Activated T-cell treated with anti-CD3 and anti-CD28 coated beads, Interleukin-2, amount 50 U/mL, for 72 hours (primary cell): ENCODE data around the gene CDC14C. TPM values are rescaled to one million over a fixed set of nuclear protein-coding genes. Genes with fewer than 3 reads are reported as not detected.

Experiments used
- ATAC-seq, 2 donors: fragments of 150-1000 bp; cut with Tn5 transposase; replicated peaks in 1 of 2; 2 replicates each; pipeline ENCODE4 v1.10.0; 2021; ENCODE audit warnings: moderate library complexity in 2 of 2, mild to moderate bottlenecking in 1 of 2
- DNase-seq, 2 donors: peaks; one replicate each; pipeline ENCODE4 v3.0.0; 2021 to 2022; ENCODE audit warnings: mixed read lengths in 1 of 2
- H3K27ac Mint-ChIP-seq: one replicate; pipeline ENCODE4 v1.8.0; 2022; ENCODE audit warnings: mild to moderate bottlenecking, moderate library complexity, mixed read lengths
- H3K27me3 Mint-ChIP-seq: one replicate; pipeline ENCODE4 v1.8.0; 2022; ENCODE audit warnings: low read depth, mixed read lengths
- H3K36me3 Mint-ChIP-seq, 2 donors: one replicate each; pipeline ENCODE4 v1.8.0; 2022; ENCODE audit warnings: mixed read lengths in 2 of 2, mild to moderate bottlenecking in 1 of 2; ENCODE audit not compliant: insufficient read depth in 2 of 2
- H3K4me1 Mint-ChIP-seq: one replicate; pipeline ENCODE4 v1.8.0; 2022; ENCODE audit warnings: low read depth, mixed read lengths
- H3K4me3 Mint-ChIP-seq, 2 donors: one replicate each; pipeline ENCODE4 v1.8.0; 2022; ENCODE audit warnings: mild to moderate bottlenecking in 2 of 2, mixed read lengths in 2 of 2, moderate library complexity in 2 of 2
- H3K9me3 Mint-ChIP-seq, 2 donors: one replicate each; pipeline ENCODE4 v1.8.0; 2022; ENCODE audit warnings: mixed read lengths in 2 of 2
- total RNA-seq, 2 donors: library from RNA; stranded (reverse); gene quantifications; one replicate each; pipeline ENCODE4 v1.2.3, GENCODE V29; 2022

CDC14C gene
- total RNA-seq, 2 donors from 2014 or later = not detected

GRCh38 chr7:48933549-48934085 lies 9.3 kb downstream of the CDC14C start:
- no peaks in the 10 kb centered on the region for H3K27me3 Mint-ChIP-seq
- no peak for ATAC-seq
- no peaks in the 10 kb centered on the region for H3K36me3 Mint-ChIP-seq
- no peak for DNase-seq
- H3K4me1 Mint-ChIP-seq = no peaks in the 10 kb centered on the region
- no peak overlapping the region for H3K27ac Mint-ChIP-seq
- no peak overlapping the region for H3K4me3 Mint-ChIP-seq
- peaks cover 2 to 5% of the 10 kb centered on the region in 2 donors for H3K9me3 Mint-ChIP-seq

- peaks cover 2 to 7% of the 10 kb centered on the region in 2 donors for H3K9me3 Mint-ChIP-seq
- no peak overlapping the region for H3K27ac Mint-ChIP-seq
- H3K27me3 Mint-ChIP-seq = no peaks in the 10 kb centered on the region
- no peak for DNase-seq
- H3K36me3 Mint-ChIP-seq = no peaks in the 10 kb centered on the region
- no peak for ATAC-seq
- no peak overlapping the region for H3K4me3 Mint-ChIP-seq
- H3K4me1 Mint-ChIP-seq = no peaks in the 10 kb centered on the region
Measured at GRCh38 chr7:48938539-48939295, 14.4 kb downstream of the CDC14C start.

GRCh38 chr7:48943279-48943990 lies 19.1 kb downstream of the CDC14C start:
- Mint-ChIP-seq H3K4me3 (no peak overlapping the region), H3K36me3 (no peaks in the 10 kb centered on the region), H3K4me1 (no peaks in the 10 kb centered on the region), H3K27me3 (no peaks in the 10 kb centered on the region), H3K9me3 (peaks cover 0 to 3% of the 10 kb centered on the region in 2 donors), H3K27ac (no peak overlapping the region)
- ATAC-seq = no peak
- DNase-seq = no peak

DNA sequence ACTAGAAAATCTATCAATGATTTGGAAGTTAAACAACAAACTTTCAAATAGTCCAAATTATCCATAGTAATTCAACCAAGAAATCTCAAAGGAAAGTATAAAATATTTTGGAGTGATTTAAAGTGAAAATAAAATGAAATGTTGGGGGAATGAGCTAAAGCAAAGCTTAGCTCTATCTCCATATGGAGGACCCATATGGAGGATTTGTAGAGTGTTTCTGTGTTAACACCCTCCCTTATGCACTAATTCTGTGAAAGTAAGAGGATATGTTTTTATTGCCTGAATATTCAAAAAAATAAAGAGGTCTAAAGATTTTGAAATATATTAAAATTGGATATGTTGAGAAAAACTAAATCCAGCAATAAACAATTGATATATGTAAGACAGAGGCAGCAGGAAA lies 31.6 kb downstream of the CDC14C start:
- Mint-ChIP-seq H3K27me3 (no peaks in the 10 kb centered on the region), H3K27ac (no peak overlapping the region), H3K4me1 (no peaks in the 10 kb centered on the region), H3K9me3 (peaks cover 5 to 9% of the 10 kb centered on the region in 2 donors), H3K4me3 (no peak overlapping the region), H3K36me3 (no peaks in the 10 kb centered on the region)
- ATAC-seq (no peak), DNase-seq (no peak)

GRCh38 chr7:48959676-48960075 lies 35.3 kb downstream of the CDC14C start:
- H3K4me3 Mint-ChIP-seq = no peak overlapping the region
- DNase-seq (no peak), ATAC-seq (no peak)
- H3K27me3 Mint-ChIP-seq = no peaks in the 10 kb centered on the region
- H3K27ac Mint-ChIP-seq = no peak overlapping the region
- no peaks in the 10 kb centered on the region for H3K4me1 Mint-ChIP-seq
- H3K36me3 Mint-ChIP-seq = no peaks in the 10 kb centered on the region
- peaks cover 4 to 7% of the 10 kb centered on the region in 2 donors for H3K9me3 Mint-ChIP-seq

GRCh38 chr7:48962821-48963505 lies 38.6 kb downstream of the CDC14C start:
- H3K4me1 Mint-ChIP-seq = no peaks in the 10 kb centered on the region
- H3K36me3 Mint-ChIP-seq = no peaks in the 10 kb centered on the region
- H3K4me3 Mint-ChIP-seq = no peak overlapping the region
- ATAC-seq (no peak), DNase-seq (no peak)
- no peaks in the 10 kb centered on the region for H3K27me3 Mint-ChIP-seq
- peaks cover 0 to 7% of the 10 kb centered on the region in 2 donors for H3K9me3 Mint-ChIP-seq
- H3K27ac Mint-ChIP-seq = no peak overlapping the region

DNA sequence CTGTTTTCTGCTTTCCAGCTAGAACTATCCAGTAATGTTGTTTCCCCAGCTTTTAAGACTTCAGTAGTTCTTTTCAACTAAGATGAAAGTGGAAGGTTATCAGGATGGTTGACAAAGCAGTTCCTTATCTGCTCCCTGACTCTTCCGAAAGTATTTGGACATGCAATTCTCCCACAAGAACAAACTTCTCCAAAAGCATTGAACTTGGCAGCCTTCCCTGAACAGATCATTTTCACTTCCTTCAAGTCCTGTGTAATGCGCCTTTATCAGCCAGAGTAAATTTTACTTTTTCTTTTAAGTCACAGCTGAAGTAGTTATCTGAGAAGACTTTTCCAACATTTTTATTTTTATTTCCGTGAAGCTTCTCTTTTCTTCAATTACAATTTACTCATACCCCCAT lies 39.7 kb downstream of the CDC14C start:
- Mint-ChIP-seq H3K4me3 (no peak overlapping the region), H3K9me3 (peaks cover 0 to 7% of the 10 kb centered on the region in 2 donors), H3K27me3 (no peaks in the 10 kb centered on the region), H3K36me3 (no peaks in the 10 kb centered on the region), H3K4me1 (no peaks in the 10 kb centered on the region), H3K27ac (no peak overlapping the region)
- ATAC-seq (no peak), DNase-seq (no peak)

GRCh38 chr7:48971173-48971572 lies 46.8 kb downstream of the CDC14C start:
- H3K27me3 Mint-ChIP-seq = no peaks in the 10 kb centered on the region
- no peaks in the 10 kb centered on the region for H3K36me3 Mint-ChIP-seq
- H3K9me3 Mint-ChIP-seq = peaks cover 3 to 7% of the 10 kb centered on the region in 2 donors
- H3K4me3 Mint-ChIP-seq = no peak overlapping the region
- H3K27ac Mint-ChIP-seq = no peak overlapping the region
- DNase-seq (no peak), ATAC-seq (no peak)
- no peaks in the 10 kb centered on the region for H3K4me1 Mint-ChIP-seq

GRCh38 chr7:48976253-48976652 lies 51.9 kb downstream of the CDC14C start:
- H3K27ac Mint-ChIP-seq = no peak overlapping the region
- H3K4me3 Mint-ChIP-seq = no peak overlapping the region
- no peaks in the 10 kb centered on the region for H3K4me1 Mint-ChIP-seq
- H3K36me3 Mint-ChIP-seq = no peaks in the 10 kb centered on the region
- H3K9me3 Mint-ChIP-seq = peaks cover 4 to 9% of the 10 kb centered on the region in 2 donors
- no peak for ATAC-seq
- DNase-seq = no peak
- no peaks in the 10 kb centered on the region for H3K27me3 Mint-ChIP-seq

- ATAC-seq (no peak), DNase-seq (no peak)
- Mint-ChIP-seq H3K4me1 (no peaks in the 10 kb centered on the region), H3K27ac (no peak overlapping the region), H3K4me3 (no peak overlapping the region), H3K27me3 (no peaks in the 10 kb centered on the region), H3K9me3 (peaks cover 5 to 9% of the 10 kb centered on the region in 2 donors), H3K36me3 (no peaks in the 10 kb centered on the region)
Measured at GRCh38 chr7:48976850-48977249, 52.5 kb downstream of the CDC14C start.
